ENCODE measurements around the gene PBX1. TPM values are rescaled to one million over a fixed set of nuclear protein-coding genes. Genes with fewer than 3 reads are reported as not detected.
A peak's percentile ranks its signal among the peaks of the same experiment; 100 is the strongest.

The PBX1 gene
- total RNA-seq, 6 donors from 2014 or later: 17.8 to 59.6 (median 38.3) TPM

DNA sequence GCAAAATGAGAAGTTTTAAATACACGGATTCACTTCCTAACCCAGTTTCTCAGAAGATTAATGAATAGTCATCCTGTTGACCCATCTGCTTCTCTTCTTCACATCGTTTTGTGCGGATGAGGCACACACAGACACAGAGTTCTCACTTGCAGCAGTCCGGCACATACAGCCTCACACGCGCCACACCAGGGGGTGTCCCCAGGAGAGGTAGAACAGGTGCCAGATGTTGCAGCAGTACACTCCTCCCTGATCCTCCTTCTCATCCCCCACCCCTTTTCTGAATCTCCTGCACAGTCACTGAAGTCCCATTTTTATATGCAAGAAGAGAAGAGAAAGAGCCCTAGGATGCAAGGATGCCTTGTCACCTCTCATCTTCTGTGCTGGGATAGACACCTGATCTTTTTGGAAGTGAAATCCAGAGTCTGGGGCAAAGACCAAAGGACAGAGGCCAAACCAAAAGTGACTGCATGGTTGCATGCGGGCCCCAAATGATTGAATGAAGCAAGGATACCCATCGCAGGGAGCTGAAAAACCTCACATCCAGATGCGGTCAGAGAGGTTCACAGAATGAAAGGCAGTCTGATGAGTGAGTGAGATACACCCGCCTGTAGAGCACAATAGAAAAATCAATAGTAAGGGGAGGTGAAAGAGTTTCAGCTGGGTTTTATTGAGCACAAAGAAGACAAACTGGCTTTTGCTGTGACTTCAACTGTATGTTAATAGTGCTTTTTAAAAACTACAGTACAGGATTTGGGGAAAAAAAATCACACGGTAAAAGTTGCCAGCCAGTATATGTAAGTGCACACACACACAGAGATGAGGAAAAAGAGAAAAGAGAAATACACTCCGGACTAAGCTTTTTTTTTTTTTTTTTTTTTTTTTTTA lies 28.9 kb downstream of the PBX1 start:
- no peaks in the 10 kb centered on the region for H3K27me3 ChIP-seq
- WGBS, 2 donors: 65% methylated on average over 12 of the region's 12 CpGs
- peaks cover 11 to 27% (median 24%) of the 10 kb centered on the region in 4 donors for H3K4me1 ChIP-seq
- ATAC-seq (ENCODE audit: low FRiP score in 2 of 2) (no peak), DNase-seq (no peak)
- TF ChIP-seq, protein P1, sequence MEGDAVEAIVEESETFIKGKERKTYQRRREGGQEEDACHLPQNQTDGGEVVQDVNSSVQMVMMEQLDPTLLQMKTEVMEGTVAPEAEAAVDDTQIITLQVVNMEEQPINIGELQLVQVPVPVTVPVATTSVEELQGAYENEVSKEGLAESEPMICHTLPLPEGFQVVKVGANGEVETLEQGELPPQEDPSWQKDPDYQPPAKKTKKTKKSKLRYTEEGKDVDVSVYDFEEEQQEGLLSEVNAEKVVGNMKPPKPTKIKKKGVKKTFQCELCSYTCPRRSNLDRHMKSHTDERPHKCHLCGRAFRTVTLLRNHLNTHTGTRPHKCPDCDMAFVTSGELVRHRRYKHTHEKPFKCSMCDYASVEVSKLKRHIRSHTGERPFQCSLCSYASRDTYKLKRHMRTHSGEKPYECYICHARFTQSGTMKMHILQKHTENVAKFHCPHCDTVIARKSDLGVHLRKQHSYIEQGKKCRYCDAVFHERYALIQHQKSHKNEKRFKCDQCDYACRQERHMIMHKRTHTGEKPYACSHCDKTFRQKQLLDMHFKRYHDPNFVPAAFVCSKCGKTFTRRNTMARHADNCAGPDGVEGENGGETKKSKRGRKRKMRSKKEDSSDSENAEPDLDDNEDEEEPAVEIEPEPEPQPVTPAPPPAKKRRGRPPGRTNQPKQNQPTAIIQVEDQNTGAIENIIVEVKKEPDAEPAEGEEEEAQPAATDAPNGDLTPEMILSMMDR (IDR thresholded peaks at IDR 0.05): no peak
- TF ChIP-seq EP300 (IDR thresholded peaks at IDR 0.05) (no peak), POLR2AphosphoS5 (IDR thresholded peaks at IDR 0.05) (no peak), POLR2A (IDR thresholded peaks at IDR 0.05) (no peak)
- H3K36me3 ChIP-seq: no peaks in the 10 kb centered on the region
- peak overlapping the region in 2 of 4 donors; percentile 70 to 72 for H3K27ac ChIP-seq
- no peak overlapping the region for H3K4me3 ChIP-seq
- H3K9me3 ChIP-seq: no peaks in the 10 kb centered on the region

- Histone ChIP-seq H3K36me3 (no peaks in the 10 kb centered on the region), H3K27me3 (no peaks in the 10 kb centered on the region), H3K4me3 (peak overlapping the region in 2 of 4 donors; percentile 24 to 34), H3K4me1 (peaks cover 9 to 27% (median 24%) of the 10 kb centered on the region in 4 donors), H3K9me3 (no peaks in the 10 kb centered on the region), H3K27ac (peak overlapping the region; percentile 47 to 72 (median 62))
- DNase-seq (no peak), ATAC-seq (ENCODE audit: low FRiP score in 2 of 2) (peak; percentile 59 to 75)
- 12 to 21% methylated on average over 17 of the region's 17 CpGs for WGBS, 2 donors
- TF ChIP-seq EP300 (IDR thresholded peaks at IDR 0.05): no peak
- TF ChIP-seq, protein P1 (IDR thresholded peaks at IDR 0.05): no peak
- no peak for TF ChIP-seq POLR2A (IDR thresholded peaks at IDR 0.05)
- no peak for TF ChIP-seq POLR2AphosphoS5 (IDR thresholded peaks at IDR 0.05)
Observed at GRCh38 chr1:164588516-164589341, 29.7 kb downstream of the PBX1 start.

- no peak for DNase-seq
- no peak for TF ChIP-seq EP300 (IDR thresholded peaks at IDR 0.05)
- TF ChIP-seq POLR2A (IDR thresholded peaks at IDR 0.05): no peak
- TF ChIP-seq, protein P1 (IDR thresholded peaks at IDR 0.05): no peak
- no peak for TF ChIP-seq POLR2AphosphoS5 (IDR thresholded peaks at IDR 0.05)
- Histone ChIP-seq H3K27me3 (no peaks in the 10 kb centered on the region), H3K36me3 (no peaks in the 10 kb centered on the region), H3K9me3 (no peaks in the 10 kb centered on the region), H3K27ac (peak overlapping the region; percentile 47 to 72 (median 62)), H3K4me3 (peak overlapping the region in 2 of 4 donors; percentile 24 to 34), H3K4me1 (peaks cover 9 to 27% (median 24%) of the 10 kb centered on the region in 4 donors)
- ATAC-seq (ENCODE audit: low FRiP score in 2 of 2): no peak
- 45 to 49% methylated on average over 3 of the region's 3 CpGs for WGBS, 2 donors
Observed at GRCh38 chr1:164589408-164589807, 30.4 kb downstream of the PBX1 start.

DNA sequence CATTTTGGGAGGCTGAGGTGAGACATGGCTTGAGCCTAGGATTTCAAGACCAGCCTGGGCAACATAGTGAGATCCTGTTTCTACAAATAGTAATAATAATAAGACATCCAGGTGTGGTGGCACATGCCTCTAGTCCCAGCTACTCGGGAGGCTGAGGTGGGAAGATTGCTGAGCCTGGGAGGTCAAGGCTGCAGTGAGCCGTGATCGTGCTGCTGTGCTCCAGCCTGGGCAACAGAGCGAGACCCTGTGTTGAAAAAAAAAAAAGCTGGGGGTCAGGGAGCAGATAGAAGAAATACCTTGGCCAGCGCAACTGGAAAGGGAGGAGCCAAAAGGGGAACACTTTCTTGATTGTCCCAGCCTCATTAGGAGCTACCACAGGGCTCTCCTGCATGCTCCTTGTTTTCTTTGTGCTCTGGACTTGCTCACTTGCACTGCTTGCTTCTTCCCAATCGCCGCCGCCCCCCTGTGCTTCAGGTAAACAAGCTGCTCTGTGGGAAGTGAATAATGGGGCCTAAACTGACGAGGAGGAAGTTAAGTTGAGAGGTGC lies 31.1 kb downstream of the PBX1 start:
- H3K27ac ChIP-seq: peak overlapping the region in 2 of 4 donors; percentile 70 to 72
- peaks cover 9 to 27% (median 24%) of the 10 kb centered on the region in 4 donors for H3K4me1 ChIP-seq
- WGBS, 2 donors: 72 to 73% methylated on average over 9 of the region's 9 CpGs

More for the DNA sequence above, 31.1 kb downstream of the PBX1 start:
- no peaks in the 10 kb centered on the region for H3K36me3 ChIP-seq
- TF ChIP-seq, protein P1 (IDR thresholded peaks at IDR 0.05): no peak
- TF ChIP-seq POLR2A (IDR thresholded peaks at IDR 0.05) (no peak), POLR2AphosphoS5 (IDR thresholded peaks at IDR 0.05) (no peak), EP300 (IDR thresholded peaks at IDR 0.05) (no peak)
- H3K27me3 ChIP-seq: no peaks in the 10 kb centered on the region
- DNase-seq (no peak), ATAC-seq (ENCODE audit: low FRiP score in 2 of 2) (no peak)
- no peak overlapping the region for H3K4me3 ChIP-seq
- no peaks in the 10 kb centered on the region for H3K9me3 ChIP-seq
